IMR-90 (cell line): Measurements from ENCODE around the gene ANO2. TPM values are rescaled to one million over a fixed set of nuclear protein-coding genes. Genes with fewer than 3 reads are reported as not detected.

ENCODE experiments used
- ATAC-seq: fragments of 200-7000 bp; cut with Tn5 transposase; 2 replicates; pipeline ENCODE4 v1.9.1; 2020; ENCODE audit warnings: low read depth, mild to moderate bottlenecking, moderate library complexity
- BruUV-seq: library from RNA; stranded (reverse); fragments of 400-500 nt; replicated peaks from 2 replicates; lab custom pipeline; 2021; lab: Mats Ljungman, UMichigan
- CTCF ChIA-PET: fragments of 300-600 bp; formaldehyde crosslinking; extraction: SDS; loops from one replicate; lab custom pipeline; 2021; ENCODE audit warnings: antibody characterized with exemption; lab: Yijun Ruan, JAX
- POLR2A ChIA-PET: fragments of 300-600 bp; sonication (Branson Sonifier 250); formaldehyde crosslinking; loops from one replicate; lab custom pipeline; 2022; ENCODE audit warnings: antibody characterized with exemption; ENCODE audit not compliant: unreplicated experiment; lab: Charles Lee
- DNase-seq: peaks from one replicate; pipeline ENCODE4 v3.0.0; 2013
- H2AFZ ChIP-seq: replicated peaks from 2 replicates; pipeline ENCODE3; 2013; ENCODE audit warnings: low read length, mild to moderate bottlenecking; ENCODE audit not compliant: poor library complexity
- H2AK5ac ChIP-seq: 2 replicates; pipeline ENCODE4 v1.6.1; 2013; ENCODE audit warnings: low read depth, low read length, inconsistent platforms
- H2AK9ac ChIP-seq: replicated peaks from 2 replicates; pipeline ENCODE3; 2013; ENCODE audit warnings: mild to moderate bottlenecking, low read depth, low read length, moderate library complexity; ENCODE audit not compliant: poor library complexity
- H2BK120ac ChIP-seq: 2 replicates; pipeline ENCODE4 v1.6.1; 2013; ENCODE audit warnings: low read depth, low read length, inconsistent platforms
- H2BK15ac ChIP-seq: 3 replicates; pipeline ENCODE4 v1.6.1; 2013; ENCODE audit warnings: low read depth, low read length, inconsistent platforms
- H2BK20ac ChIP-seq: 2 replicates; pipeline ENCODE4 v1.6.1; 2013; ENCODE audit warnings: low read depth, mild to moderate bottlenecking, inconsistent platforms, low read length, moderate library complexity
- H2BK5ac ChIP-seq: 2 replicates; pipeline ENCODE4 v1.6.1; 2013; ENCODE audit warnings: mild to moderate bottlenecking, low read depth, low read length, inconsistent platforms; ENCODE audit not compliant: poor library complexity, severe bottlenecking
- H3K14ac ChIP-seq: replicated peaks from 2 replicates; pipeline ENCODE4 v1.6.1; 2013; ENCODE audit warnings: low read depth, low read length, inconsistent platforms
- H3K18ac ChIP-seq: 2 replicates; pipeline ENCODE4 v1.6.1; 2013; ENCODE audit warnings: low read depth, low read length, control low read depth
- H3K23ac ChIP-seq: 2 replicates; pipeline ENCODE4 v1.6.1; 2013; ENCODE audit warnings: low read depth, low read length, inconsistent platforms
- H3K27ac ChIP-seq: 2 replicates; pipeline ENCODE4 v1.5.1; 2013; ENCODE audit warnings: mild to moderate bottlenecking, control low read depth, low read length; ENCODE audit not compliant: insufficient read depth
- H3K27me3 ChIP-seq: 2 replicates; pipeline ENCODE4 v1.6.1; 2013; ENCODE audit warnings: low read length; ENCODE audit not compliant: control insufficient read depth, insufficient read depth
- H3K36me3 ChIP-seq: 2 replicates; pipeline ENCODE4 v1.6.1; 2013; ENCODE audit warnings: low read length, mixed read lengths; ENCODE audit not compliant: control insufficient read depth, insufficient read depth
- H3K4ac ChIP-seq: 2 replicates; pipeline ENCODE4 v1.6.1; 2013; ENCODE audit warnings: low read depth, low read length, inconsistent platforms
- H3K4me1 ChIP-seq: 2 replicates; pipeline ENCODE4 v1.6.1; 2013; ENCODE audit warnings: low read length, mixed read lengths; ENCODE audit not compliant: control insufficient read depth, insufficient read depth
- H3K4me2 ChIP-seq: 2 replicates; pipeline ENCODE4 v1.6.1; 2013; ENCODE audit warnings: low read depth, mild to moderate bottlenecking, control low read depth, low read length, moderate library complexity
- H3K4me3 ChIP-seq: 2 replicates; pipeline ENCODE4 v1.5.1; 2013; ENCODE audit warnings: low read depth, mild to moderate bottlenecking, control low read depth, low read length, moderate library complexity; ENCODE audit not compliant: insufficient read depth
- H3K56ac ChIP-seq: 2 replicates; pipeline ENCODE4 v1.6.1; 2013; ENCODE audit warnings: low read length, inconsistent platforms; ENCODE audit not compliant: insufficient read depth; ENCODE audit errors: extremely low read depth
- H3K79me1 ChIP-seq, 2 experiments: 2 replicates each; pipeline ENCODE4 v1.6.1; 2013; ENCODE audit warnings: low read length in 2 of 2, inconsistent platforms in 1 of 2, low read depth in 1 of 2
- H3K9ac ChIP-seq: 2 replicates; pipeline ENCODE4 v1.6.1; 2013; ENCODE audit warnings: low read depth, low read length, control low read depth
- H3K9me1 ChIP-seq: 2 replicates; pipeline ENCODE4 v1.6.1; 2013; ENCODE audit warnings: low read length, inconsistent platforms; ENCODE audit not compliant: insufficient read depth
- H3K9me3 ChIP-seq: 2 replicates; pipeline ENCODE4 v1.6.1; 2013; ENCODE audit warnings: low read length; ENCODE audit not compliant: control insufficient read depth, insufficient read depth
- H4K20me1 ChIP-seq: 2 replicates; pipeline ENCODE4 v1.6.1; 2013; ENCODE audit warnings: low read length, inconsistent platforms; ENCODE audit not compliant: insufficient read depth
- H4K5ac ChIP-seq: 2 replicates; pipeline ENCODE4 v1.6.1; 2013; ENCODE audit warnings: mild to moderate bottlenecking, low read depth, low read length, control low read depth
- H4K8ac ChIP-seq, 2 experiments: 2 replicates each; pipeline ENCODE4 v1.6.1; 2013; ENCODE audit warnings: low read depth in 2 of 2, low read length in 2 of 2, control low read depth in 1 of 2, inconsistent platforms in 1 of 2
- H4K91ac ChIP-seq: 2 replicates; pipeline ENCODE4 v1.6.1; 2013; ENCODE audit warnings: low read depth, low read length, inconsistent platforms; ENCODE audit not compliant: insufficient read depth
- CHD1 ChIP-seq: IDR thresholded peaks from 2 replicates; pipeline ENCODE4 v1.6.1; 2012; ENCODE audit warnings: low read depth, low read length, improper control_type of control experiment
- CTCF ChIP-seq: conservative IDR thresholded peaks from 2 replicates; pipeline ENCODE4 v1.5.1; 2012; ENCODE audit warnings: mild to moderate bottlenecking, low read depth, low read length, improper control_type of control experiment
- MAFK ChIP-seq: IDR thresholded peaks from 2 replicates; pipeline ENCODE4 v1.6.1; 2012; ENCODE audit warnings: low read depth, low read length, improper control_type of control experiment
- MXI1 ChIP-seq: IDR thresholded peaks from 2 replicates; pipeline ENCODE4 v1.6.1; 2012; ENCODE audit warnings: low read depth, mild to moderate bottlenecking, low read length, moderate library complexity, borderline replicate concordance
- NFE2L2 ChIP-seq: fragments of 150-350 bp; IDR thresholded peaks from 2 replicates; pipeline ENCODE4 v1.6.1; 2016; ENCODE audit warnings: low read depth, mild to moderate bottlenecking, low read length
- USF2 ChIP-seq: fragments of 150-350 bp; IDR thresholded peaks from 2 replicates; pipeline ENCODE4 v1.6.1; 2017; ENCODE audit warnings: mild to moderate bottlenecking, antibody characterized with exemption, low read length, low read depth
- WGBS, 2 experiments: methylation state at CpG; one replicate each; pipeline versions ENCODE4 v1.1.5 to v1.1.7; 2013; ENCODE audit warnings: missing lambda C conversion rate in 2 of 2; ENCODE audit not compliant: insufficient read length in 1 of 2; ENCODE audit errors: extremely low coverage in 2 of 2; 5-methylcytosine and 5-hydroxymethylcytosine counted together
- dilution Hi-C: fragments of 300-500 bp; cut with HindIII; formaldehyde crosslinking; loops from one replicate; pipeline ENCODE4 v1.14.3; 2018; ENCODE audit warnings: low sequenced_read_pairs; ENCODE audit not compliant: unreplicated experiment
- in situ Hi-C: fragments of 300-500 bp; cut with MboI; formaldehyde crosslinking; loops from 3 replicates; pipeline ENCODE4 v1.14.3; 2019; ENCODE audit warnings: low sequenced_read_pairs, inconsistent platforms, mixed read lengths
- intact Hi-C: fragments of 100-400 bp; cut with micrococcal nuclease; formaldehyde crosslinking; loops from 2 replicates; pipeline ENCODE4 v1.10.0; 2022
- polyA plus RNA-seq, 3 experiments: library from polyadenylated mRNA; depleted of rRNA; stranded (reverse); fragments of >200 nt; gene quantifications; 2 replicates each; pipeline ENCODE4 v1.2.3, GENCODE V29; 2012; ENCODE audit warnings: low replicate concordance in 1 of 3
- total RNA-seq: library from RNA; depleted of rRNA; stranded (reverse); fragments of >200 nt; gene quantifications from 2 replicates; pipeline ENCODE4 v1.2.3, GENCODE V29; 2012

The ANO2 gene
- total and polyA plus RNA-seq, 2 of the 4 experiments (the other 2 are of a cell fraction), result 0.22 TPM; not detected in 1

- POLR2A ChIA-PET, result no interaction called here
- Histone ChIP-seq H3K18ac (no peak overlapping the region), H2BK15ac (no peak overlapping the region), H3K79me1 (no peaks in the 10 kb centered on the region), H2BK120ac (no peak overlapping the region), H3K4ac (no peak overlapping the region), H2AFZ (no peak overlapping the region), H3K27me3 (peaks cover 58% of the 10 kb centered on the region), H3K9me1 (no peaks in the 10 kb centered on the region), H3K56ac (no peak overlapping the region), H2AK5ac (no peak overlapping the region), H2BK20ac (no peak overlapping the region), H3K9me3 (no peaks in the 10 kb centered on the region; the same call in 1 of the 2 replicates), H4K8ac (no peak overlapping the region), H4K20me1 (no peaks in the 10 kb centered on the region), H3K4me2 (no peak overlapping the region), H2AK9ac (no peak overlapping the region), H4K91ac (no peak overlapping the region), H3K36me3 (no peaks in the 10 kb centered on the region), H3K4me3 (no peak overlapping the region), H3K9ac (no peak overlapping the region), H3K23ac (no peak overlapping the region), H2BK5ac (no peak overlapping the region), H3K4me1 (no peaks in the 10 kb centered on the region), H4K5ac (no peak overlapping the region), H3K27ac (no peak overlapping the region), H3K14ac (no peak overlapping the region)
- TF ChIP-seq CHD1 (no peak), CTCF (no peak), USF2 (no peak), NFE2L2 (no peak), MAFK (no peak), MXI1 (no peak)
- no CpG with 5 or more reads among the region's 3 CpGs for WGBS, 2 experiments
- in situ Hi-C loops (no loop called here), intact Hi-C loops (no loop called here), dilution Hi-C loops (no loop called here)
- ATAC-seq, result no peak
- no TSS peak for BruUV-seq
- CTCF ChIA-PET, result interaction anchor here (0.5 to 0.7 kb wide), 2 partner anchors 47 to 66 kb away, joined by 3 read pairs; no protein-coding TSS in a partner anchor
- DNase-seq, result no peak
Measured at GRCh38 chr12:5682581-5682980, 262.5 kb downstream of the ANO2 start.
